Effector memory CD4-positive, alpha-beta T cell (primary cell): ENCODE measurements around the gene THOC6.
A peak's percentile ranks its signal among the peaks of the same experiment; 100 is the strongest.

Experiments used
- DNase-seq, 3 donors: peaks; one replicate each; pipeline ENCODE4 v3.0.0-alpha.2; 2020
- H3K27ac ChIP-seq: 2 replicates; pipeline ENCODE4 v1.7.0; 2013; ENCODE audit warnings: mild to moderate bottlenecking, low read length, moderate library complexity; ENCODE audit not compliant: insufficient read depth, poor library complexity, severe bottlenecking
- H3K27me3 ChIP-seq: replicated peaks from 2 replicates; pipeline ENCODE4 v1.7.0; 2013; ENCODE audit warnings: mild to moderate bottlenecking, low read length; ENCODE audit not compliant: insufficient read depth, control insufficient read depth, poor library complexity, severe bottlenecking
- H3K36me3 ChIP-seq: 2 replicates; pipeline ENCODE4 v1.7.0; 2013; ENCODE audit warnings: mild to moderate bottlenecking, low read length, moderate library complexity; ENCODE audit not compliant: control insufficient read depth, insufficient read depth
- H3K4me1 ChIP-seq: 2 replicates; pipeline ENCODE4 v1.7.0; 2013; ENCODE audit warnings: low read length, mild to moderate bottlenecking; ENCODE audit not compliant: control insufficient read depth, insufficient read depth, poor library complexity, severe bottlenecking
- H3K4me3 ChIP-seq: 2 replicates; pipeline ENCODE4 v1.7.0; 2013; ENCODE audit warnings: low read length, low read depth, mild to moderate bottlenecking; ENCODE audit not compliant: insufficient read depth, poor library complexity, severe bottlenecking
- H3K9me3 ChIP-seq: 2 replicates; pipeline ENCODE4 v1.7.0; 2013; ENCODE audit warnings: mild to moderate bottlenecking, low read length, moderate library complexity; ENCODE audit not compliant: control insufficient read depth

The THOC6 gene

GRCh38 chr16:3030222-3031212 lies 6.7 kb downstream of the THOC6 start:
- H3K9me3 ChIP-seq: no peaks in the 10 kb centered on the region
- H3K4me1 ChIP-seq: peaks cover 18% of the 10 kb centered on the region
- H3K36me3 ChIP-seq: peaks cover 19% of the 10 kb centered on the region
- no peak overlapping the region for H3K27ac ChIP-seq
- DNase-seq: no peak
- no peak overlapping the region for H3K4me3 ChIP-seq
- peaks cover 4% of the 10 kb centered on the region for H3K27me3 ChIP-seq

- Histone ChIP-seq H3K36me3 (no peaks in the 10 kb centered on the region), H3K4me3 (no peak overlapping the region), H3K27ac (no peak overlapping the region), H3K4me1 (peaks cover 31% of the 10 kb centered on the region), H3K27me3 (peaks cover 26% of the 10 kb centered on the region), H3K9me3 (no peaks in the 10 kb centered on the region)
- no peak for DNase-seq
These were observed 8.8 kb downstream of the THOC6 start for GRCh38 chr16:3032624-3033023.

- no peak overlapping the region for H3K4me3 ChIP-seq
- no peak for DNase-seq
- peaks cover 14% of the 10 kb centered on the region for H3K4me1 ChIP-seq
- no peak overlapping the region for H3K27ac ChIP-seq
- H3K36me3 ChIP-seq: no peaks in the 10 kb centered on the region
- peaks cover 42% of the 10 kb centered on the region for H3K27me3 ChIP-seq
- H3K9me3 ChIP-seq: no peaks in the 10 kb centered on the region
These were observed 11.6 kb downstream of the THOC6 start for GRCh38 chr16:3035289-3035971.

- no peak for DNase-seq
- Histone ChIP-seq H3K4me1 (peaks cover 14% of the 10 kb centered on the region), H3K4me3 (peak overlapping the region; percentile 12), H3K27me3 (peaks cover 44% of the 10 kb centered on the region), H3K27ac (no peak overlapping the region), H3K9me3 (no peaks in the 10 kb centered on the region), H3K36me3 (no peaks in the 10 kb centered on the region)
These were observed 12.3 kb downstream of the THOC6 start for GRCh38 chr16:3035972-3036725.

GRCh38 chr16:3036726-3037315 lies 13.0 kb downstream of the THOC6 start, which contains the start of gene BICDL2:
Gene BICDL2 (minus strand): TSS chr16:3036944. CDS start chr16:3035496, 1,448 bp downstream.
- Histone ChIP-seq H3K27ac (no peak within 1 kb of the TSS), H3K4me3 (peak within 1 kb of the TSS; percentile 12), H3K9me3 (no peaks in the 10 kb centered on the region), H3K27me3 (peaks cover 44% of the 10 kb centered on the region), H3K36me3 (no peaks in the 10 kb centered on the region), H3K4me1 (peaks cover 14% of the 10 kb centered on the region)
- no peak for DNase-seq

GRCh38 chr16:3038256-3038655 lies 14.4 kb downstream of the THOC6 start:
- Histone ChIP-seq H3K27me3 (peaks cover 48% of the 10 kb centered on the region), H3K9me3 (no peaks in the 10 kb centered on the region), H3K4me1 (peaks cover 14% of the 10 kb centered on the region), H3K27ac (no peak overlapping the region), H3K4me3 (no peak overlapping the region), H3K36me3 (no peaks in the 10 kb centered on the region)
- no peak for DNase-seq

GRCh38 chr16:3038896-3039295 lies 15.1 kb downstream of the THOC6 start:
- Histone ChIP-seq H3K27me3 (peaks cover 54% of the 10 kb centered on the region), H3K27ac (no peak overlapping the region), H3K9me3 (no peaks in the 10 kb centered on the region), H3K4me3 (no peak overlapping the region), H3K4me1 (peaks cover 14% of the 10 kb centered on the region), H3K36me3 (no peaks in the 10 kb centered on the region)
- no peak for DNase-seq

GRCh38 chr16:3042376-3042775 lies 18.5 kb downstream of the THOC6 start:
- H3K27ac ChIP-seq: no peak overlapping the region
- H3K4me3 ChIP-seq: no peak overlapping the region
- no peaks in the 10 kb centered on the region for H3K36me3 ChIP-seq
- H3K27me3 ChIP-seq: peaks cover 47% of the 10 kb centered on the region
- H3K4me1 ChIP-seq: peaks cover 16% of the 10 kb centered on the region
- no peak for DNase-seq
- no peaks in the 10 kb centered on the region for H3K9me3 ChIP-seq

- Histone ChIP-seq H3K27ac (no peak overlapping the region), H3K4me3 (no peak overlapping the region), H3K36me3 (no peaks in the 10 kb centered on the region), H3K4me1 (peaks cover 16% of the 10 kb centered on the region), H3K9me3 (no peaks in the 10 kb centered on the region), H3K27me3 (peaks cover 32% of the 10 kb centered on the region)
- no peak for DNase-seq
These were observed 20.9 kb downstream of the THOC6 start for GRCh38 chr16:3044708-3045107.
